Suprapubic skin (tissue), 3 donors: ENCODE results near the gene MYO1A.

Source experiments
- EP300 ChIP-seq: sonication (generic); formaldehyde crosslinking; IDR thresholded peaks from one replicate; pipeline ENCODE4 v1.6.1; 2017; ENCODE audit warnings: antibody characterized with exemption
- POLR2A ChIP-seq, 2 donors: fragments of 450-650 bp; IDR thresholded peaks; one replicate each; pipeline ENCODE4 v1.6.1; 2017; ENCODE audit warnings: antibody characterized with exemption in 2 of 2, mild to moderate bottlenecking in 2 of 2, moderate library complexity in 2 of 2
- TF ChIP-seq, protein P1 (sequence below), 2 donors: fragments of 200-600 bp in 1 of 2; fragments of 450-650 bp in 1 of 2; sonication (generic) in 1 of 2; IDR thresholded peaks; one replicate each; pipeline ENCODE4 v1.5.1; 2016 to 2019; ENCODE audit warnings: antibody characterized with exemption in 2 of 2, mild to moderate bottlenecking in 1 of 2, moderate library complexity in 1 of 2

DNA sequence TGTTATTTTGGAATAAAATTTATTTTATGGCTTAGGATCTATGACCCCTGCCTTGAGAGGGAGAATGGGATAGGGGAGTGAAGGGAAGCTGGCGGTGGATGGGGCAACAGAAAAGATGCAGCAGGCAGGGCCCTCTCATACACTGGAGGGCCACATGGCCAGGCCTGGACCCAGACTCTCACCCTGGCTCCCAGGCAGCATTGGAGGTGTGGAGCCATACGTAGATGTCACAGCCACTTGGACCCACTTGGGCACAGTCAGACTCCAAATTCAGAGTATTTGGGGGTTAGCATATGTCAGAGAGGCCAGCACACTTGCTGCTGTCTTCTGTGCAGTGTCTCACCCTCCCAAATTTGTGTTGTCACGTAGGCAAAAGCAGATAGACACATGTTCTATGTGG lies 45.5 kb upstream of the MYO1A start:
- TF ChIP-seq POLR2A (IDR thresholded peaks at IDR 0.05), result no peak
- TF ChIP-seq, protein P1, sequence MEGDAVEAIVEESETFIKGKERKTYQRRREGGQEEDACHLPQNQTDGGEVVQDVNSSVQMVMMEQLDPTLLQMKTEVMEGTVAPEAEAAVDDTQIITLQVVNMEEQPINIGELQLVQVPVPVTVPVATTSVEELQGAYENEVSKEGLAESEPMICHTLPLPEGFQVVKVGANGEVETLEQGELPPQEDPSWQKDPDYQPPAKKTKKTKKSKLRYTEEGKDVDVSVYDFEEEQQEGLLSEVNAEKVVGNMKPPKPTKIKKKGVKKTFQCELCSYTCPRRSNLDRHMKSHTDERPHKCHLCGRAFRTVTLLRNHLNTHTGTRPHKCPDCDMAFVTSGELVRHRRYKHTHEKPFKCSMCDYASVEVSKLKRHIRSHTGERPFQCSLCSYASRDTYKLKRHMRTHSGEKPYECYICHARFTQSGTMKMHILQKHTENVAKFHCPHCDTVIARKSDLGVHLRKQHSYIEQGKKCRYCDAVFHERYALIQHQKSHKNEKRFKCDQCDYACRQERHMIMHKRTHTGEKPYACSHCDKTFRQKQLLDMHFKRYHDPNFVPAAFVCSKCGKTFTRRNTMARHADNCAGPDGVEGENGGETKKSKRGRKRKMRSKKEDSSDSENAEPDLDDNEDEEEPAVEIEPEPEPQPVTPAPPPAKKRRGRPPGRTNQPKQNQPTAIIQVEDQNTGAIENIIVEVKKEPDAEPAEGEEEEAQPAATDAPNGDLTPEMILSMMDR (IDR thresholded peaks at IDR 0.05), result no peak
- TF ChIP-seq EP300, result no peak
